ENCODE measurements around the gene TCOF1.

Gene TCOF1

DNA sequence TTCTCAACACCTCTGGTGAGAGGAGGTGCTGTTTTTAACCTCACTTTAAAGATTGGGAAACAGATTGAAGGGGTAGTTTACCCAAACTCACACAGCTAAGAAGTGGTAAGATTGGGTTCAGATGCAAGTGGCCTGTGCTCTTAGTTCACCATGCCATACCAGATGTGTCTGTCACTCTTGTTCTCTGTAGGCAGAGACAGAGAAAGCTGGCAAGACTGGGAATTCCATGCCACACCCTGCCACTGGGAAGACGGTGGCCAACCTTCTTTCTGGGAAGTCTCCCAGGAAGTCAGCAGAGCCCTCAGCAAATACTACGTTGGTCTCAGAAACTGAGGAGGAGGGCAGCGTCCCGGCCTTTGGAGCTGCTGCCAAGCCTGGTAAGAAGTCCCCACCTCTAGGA, 11.0 kb downstream of the TCOF1 start:
- DNase-seq (ENCODE audit: low read depth) = no peak
- TF ChIP-seq, protein P1, sequence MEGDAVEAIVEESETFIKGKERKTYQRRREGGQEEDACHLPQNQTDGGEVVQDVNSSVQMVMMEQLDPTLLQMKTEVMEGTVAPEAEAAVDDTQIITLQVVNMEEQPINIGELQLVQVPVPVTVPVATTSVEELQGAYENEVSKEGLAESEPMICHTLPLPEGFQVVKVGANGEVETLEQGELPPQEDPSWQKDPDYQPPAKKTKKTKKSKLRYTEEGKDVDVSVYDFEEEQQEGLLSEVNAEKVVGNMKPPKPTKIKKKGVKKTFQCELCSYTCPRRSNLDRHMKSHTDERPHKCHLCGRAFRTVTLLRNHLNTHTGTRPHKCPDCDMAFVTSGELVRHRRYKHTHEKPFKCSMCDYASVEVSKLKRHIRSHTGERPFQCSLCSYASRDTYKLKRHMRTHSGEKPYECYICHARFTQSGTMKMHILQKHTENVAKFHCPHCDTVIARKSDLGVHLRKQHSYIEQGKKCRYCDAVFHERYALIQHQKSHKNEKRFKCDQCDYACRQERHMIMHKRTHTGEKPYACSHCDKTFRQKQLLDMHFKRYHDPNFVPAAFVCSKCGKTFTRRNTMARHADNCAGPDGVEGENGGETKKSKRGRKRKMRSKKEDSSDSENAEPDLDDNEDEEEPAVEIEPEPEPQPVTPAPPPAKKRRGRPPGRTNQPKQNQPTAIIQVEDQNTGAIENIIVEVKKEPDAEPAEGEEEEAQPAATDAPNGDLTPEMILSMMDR (IDR thresholded peaks at IDR 0.05; ENCODE audit: low read depth, low read length, missing control alignments) = no peak
- H3K4me3 ChIP-seq (ENCODE audit: low read depth, low read length) = no peak overlapping the region

DNA sequence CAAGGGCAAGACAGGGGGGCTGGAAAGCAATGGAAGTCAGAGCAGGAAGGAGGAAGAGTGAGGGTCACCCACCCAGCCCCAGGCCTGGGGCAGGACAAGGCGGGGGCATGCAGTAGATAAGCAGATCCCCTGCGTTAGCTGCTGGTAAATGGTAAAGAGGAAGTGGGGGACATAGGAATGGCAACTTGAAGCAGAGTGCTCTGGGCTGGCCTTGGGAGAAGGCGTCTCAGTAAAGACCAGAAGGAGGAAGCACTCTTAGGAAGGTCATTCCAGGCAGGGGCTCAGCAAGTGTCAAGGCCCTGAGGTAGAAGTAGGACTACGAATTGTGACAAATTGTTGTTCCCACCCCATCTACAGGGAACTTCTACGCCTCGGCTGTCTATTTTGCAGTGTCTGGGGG, 15.1 kb downstream of the TCOF1 start:
- TF ChIP-seq, protein P1 (IDR thresholded peaks at IDR 0.05; ENCODE audit: low read depth, low read length, missing control alignments) = no peak
- H3K4me3 ChIP-seq (ENCODE audit: low read depth, low read length) = no peak overlapping the region
- no peak for DNase-seq (ENCODE audit: low read depth)

DNA sequence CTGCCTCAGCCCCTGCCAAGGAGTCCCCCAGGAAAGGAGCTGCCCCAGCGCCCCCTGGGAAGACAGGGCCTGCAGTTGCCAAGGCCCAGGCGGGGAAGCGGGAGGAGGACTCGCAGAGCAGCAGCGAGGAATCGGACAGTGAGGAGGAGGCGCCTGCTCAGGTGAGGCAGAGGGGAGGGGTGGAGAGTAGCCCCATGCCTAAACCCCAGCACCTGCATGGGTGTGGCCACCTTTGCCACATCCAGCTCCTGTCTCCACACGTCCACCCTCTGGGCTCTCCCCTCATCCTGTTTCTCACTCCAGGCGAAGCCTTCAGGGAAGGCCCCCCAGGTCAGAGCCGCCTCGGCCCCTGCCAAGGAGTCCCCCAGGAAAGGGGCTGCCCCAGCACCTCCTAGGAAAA, 17.2 kb downstream of the TCOF1 start:
- DNase-seq (ENCODE audit: low read depth) = no peak
- no peak overlapping the region for H3K4me3 ChIP-seq (ENCODE audit: low read depth, low read length)
- TF ChIP-seq, protein P1 (IDR thresholded peaks at IDR 0.05; ENCODE audit: low read depth, low read length, missing control alignments) = no peak

DNA sequence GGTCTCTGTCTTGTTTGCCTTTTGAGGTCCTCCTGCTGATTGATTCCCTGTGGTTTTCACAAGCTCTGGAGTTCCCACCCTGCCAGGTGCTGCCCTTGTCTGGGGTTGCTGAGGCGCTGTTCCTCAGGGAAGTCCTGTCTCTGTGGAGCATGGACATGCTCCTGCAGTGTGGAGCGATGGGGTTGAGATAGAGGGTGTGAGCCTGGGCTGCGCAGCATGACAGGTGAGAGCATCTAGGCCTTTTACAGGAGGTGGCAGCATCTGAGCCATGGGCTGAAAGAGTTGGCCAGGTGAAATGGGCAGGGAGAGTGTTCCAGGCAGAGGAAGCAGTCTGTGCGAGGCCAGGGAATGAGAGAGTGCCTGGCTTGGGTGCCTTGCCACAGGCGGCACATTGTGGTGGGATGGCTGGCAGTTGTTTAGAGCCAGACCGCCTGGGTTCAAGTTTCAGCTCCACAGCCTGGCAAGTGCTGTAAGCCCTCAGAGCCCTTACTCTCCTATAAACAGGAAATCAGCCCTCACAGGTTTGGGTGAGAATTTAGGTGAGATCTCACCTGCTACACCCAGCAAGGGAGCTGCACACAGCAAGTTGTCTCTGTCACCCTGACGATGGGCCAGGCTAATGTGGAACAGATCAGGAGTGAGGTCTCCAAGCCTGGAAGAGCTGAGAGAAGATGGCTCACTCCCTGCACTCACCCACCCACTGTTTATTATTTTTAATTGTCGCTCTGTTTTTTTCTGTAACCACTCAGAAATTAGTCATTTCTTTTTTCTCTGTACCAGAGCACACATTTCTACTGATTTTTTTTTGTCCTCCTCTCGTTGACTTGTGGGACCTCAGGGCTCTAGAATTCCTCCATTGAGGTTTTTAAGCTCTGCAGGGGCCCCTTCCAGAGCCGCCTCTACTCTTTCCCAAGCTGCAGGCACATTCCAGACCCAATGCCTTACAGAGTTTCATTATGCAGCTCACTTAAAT, 19.6 kb downstream of the TCOF1 start:
- TF ChIP-seq, protein P1 (IDR thresholded peaks at IDR 0.05; ENCODE audit: low read depth, low read length, missing control alignments) = no peak
- no peak overlapping the region for H3K4me3 ChIP-seq (ENCODE audit: low read depth, low read length)
- DNase-seq (ENCODE audit: low read depth) = no peak

DNA sequence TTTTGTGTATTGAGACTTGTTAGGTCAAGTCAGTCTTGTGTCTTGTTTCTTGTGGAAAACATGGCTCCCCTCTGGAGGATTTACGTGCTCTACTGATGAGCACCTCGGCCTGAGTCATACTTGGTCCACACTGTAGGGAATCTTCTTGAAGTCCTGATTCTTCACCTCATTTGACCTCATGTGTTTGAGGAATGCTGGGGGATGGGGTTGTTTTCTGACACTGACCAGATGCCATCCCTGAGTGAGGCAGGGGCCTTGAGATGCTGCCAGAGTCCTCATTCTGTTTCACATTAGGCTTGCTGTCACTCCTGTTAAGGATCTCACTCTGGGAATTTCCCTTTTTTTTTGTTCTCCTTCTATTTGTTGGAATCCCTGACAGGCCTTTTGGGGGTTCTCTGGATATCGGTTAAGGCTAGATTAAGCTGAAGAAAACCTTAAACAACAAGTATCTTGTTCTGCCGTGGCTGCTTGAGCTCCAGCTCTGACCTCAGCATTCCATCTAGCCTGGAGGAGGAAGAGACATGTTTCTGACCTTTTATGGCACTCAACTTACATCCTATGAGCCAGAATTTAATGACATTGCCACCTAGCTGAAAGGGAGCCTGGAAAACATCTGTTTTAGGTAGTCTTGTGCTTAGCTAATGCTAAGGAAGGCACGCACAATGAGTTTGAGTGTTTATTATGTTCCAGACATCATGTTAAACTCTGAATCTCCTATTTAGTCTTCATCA, 20.6 kb downstream of the TCOF1 start:
- TF ChIP-seq, protein P1 (IDR thresholded peaks at IDR 0.05; ENCODE audit: low read depth, low read length, missing control alignments) = no peak
- no peak for DNase-seq (ENCODE audit: low read depth)
- no peak overlapping the region for H3K4me3 ChIP-seq (ENCODE audit: low read depth, low read length)

DNA sequence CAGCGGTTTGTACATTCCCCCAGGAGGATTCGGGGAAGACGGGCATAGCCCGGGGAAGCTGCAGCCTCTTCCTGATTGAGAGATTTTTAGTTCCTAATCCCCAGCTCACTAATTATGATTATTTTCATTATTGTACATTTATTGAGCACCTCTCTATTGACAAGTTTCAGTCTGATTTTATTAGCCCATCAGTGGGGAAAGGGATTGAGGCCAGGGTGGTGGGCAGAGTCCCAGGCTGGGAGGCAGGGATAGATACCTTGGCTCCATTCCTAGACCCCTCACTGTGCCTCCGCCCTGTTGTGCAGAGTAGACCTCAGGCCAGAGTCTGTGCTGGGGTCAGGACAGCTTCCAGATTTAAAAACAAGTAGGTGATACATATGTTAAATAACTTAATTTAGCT, 27.2 kb downstream of the TCOF1 start:
- no peak overlapping the region for H3K4me3 ChIP-seq (ENCODE audit: low read depth, low read length)
- TF ChIP-seq, protein P1 (IDR thresholded peaks at IDR 0.05; ENCODE audit: low read depth, low read length, missing control alignments) = no peak
- DNase-seq (ENCODE audit: low read depth) = no peak
